HG02884 (cell line): ENCODE measurements around the gene ZNF282.
"Not testable (repeated sequence)": the region's sequence is repeated elsewhere in the genome, so short reads cannot be mapped to it uniquely, and the experiment has no call there.

Experiments
- ATAC-seq: cut with Tn5 transposase; IDR thresholded peaks from one replicate; pipeline ENCODE4 v1.9.1; 2021; ENCODE audit warnings: mild to moderate bottlenecking, moderate library complexity; ENCODE audit not compliant: unreplicated experiment

ZNF282 gene

DNA sequence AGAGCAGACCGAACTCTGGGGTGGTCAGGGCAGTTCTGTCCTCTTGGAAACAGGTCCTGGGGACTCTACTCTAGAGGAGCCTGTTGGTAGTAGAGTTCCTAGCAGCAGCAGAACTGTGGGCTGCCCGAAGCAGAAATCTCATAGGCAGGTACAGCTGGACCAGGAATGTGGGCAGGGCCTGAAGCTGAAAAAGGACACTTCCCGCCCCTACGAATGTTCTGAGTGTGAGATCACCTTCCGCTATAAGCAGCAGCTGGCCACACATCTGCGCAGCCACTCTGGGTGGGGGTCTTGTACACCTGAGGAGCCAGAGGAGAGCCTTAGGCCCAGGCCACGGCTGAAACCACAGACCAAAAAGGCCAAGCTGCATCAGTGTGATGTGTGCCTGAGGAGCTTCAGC, 58.3 kb downstream of the ZNF282 start:
- ATAC-seq, result no peak

DNA sequence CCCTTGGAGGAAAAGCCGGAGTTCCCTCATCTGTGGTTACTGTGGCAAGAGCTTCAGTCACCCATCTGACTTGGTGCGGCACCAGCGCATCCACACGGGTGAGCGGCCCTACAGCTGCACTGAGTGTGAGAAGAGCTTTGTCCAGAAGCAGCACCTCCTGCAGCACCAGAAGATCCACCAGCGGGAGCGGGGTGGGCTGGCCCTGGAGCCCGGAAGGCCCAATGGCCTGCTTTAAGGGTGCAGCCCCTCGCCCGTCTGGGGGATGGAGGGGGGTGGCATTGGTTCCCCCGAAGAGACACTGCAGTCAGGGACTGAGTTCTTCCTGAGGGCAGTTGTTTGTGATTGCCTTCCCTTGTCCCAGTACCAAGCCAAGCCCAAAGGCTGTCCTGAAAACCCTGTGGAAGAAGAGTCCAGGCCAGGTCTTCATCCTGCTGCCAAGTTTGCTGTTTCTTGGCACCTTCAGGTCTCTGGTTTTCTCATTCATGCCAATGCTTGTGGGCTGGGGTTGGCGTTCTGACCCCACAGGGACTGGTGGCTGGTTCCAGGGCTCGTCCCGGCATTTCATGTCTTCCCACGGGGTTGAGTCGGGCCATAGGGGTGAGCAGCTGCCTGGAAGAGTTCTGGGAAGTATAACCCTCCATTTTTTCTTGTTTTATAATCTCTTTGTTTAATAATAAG, 59.0 kb downstream of the ZNF282 start:
- no peak for ATAC-seq

DNA sequence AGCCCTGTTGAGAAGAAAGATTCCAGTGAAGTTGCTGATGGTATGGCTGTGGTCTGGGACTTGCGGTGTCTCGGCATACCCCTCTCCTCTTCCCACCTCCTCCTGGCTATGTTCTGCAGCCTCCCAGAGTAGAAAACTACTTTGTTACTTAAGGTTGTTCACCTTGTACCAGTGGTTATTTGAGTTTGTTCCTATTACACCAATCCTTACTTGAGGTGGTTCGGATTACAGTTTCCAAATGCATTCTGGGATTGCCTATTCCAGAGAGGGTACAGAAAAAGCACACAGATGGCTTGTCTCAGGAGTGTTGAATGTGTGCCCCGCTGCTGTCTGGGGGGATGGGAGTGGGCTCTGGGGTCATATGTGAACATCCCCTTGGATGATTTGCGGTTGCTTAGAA, 59.8 kb downstream of the ZNF282 start:
- ATAC-seq, result no peak

DNA sequence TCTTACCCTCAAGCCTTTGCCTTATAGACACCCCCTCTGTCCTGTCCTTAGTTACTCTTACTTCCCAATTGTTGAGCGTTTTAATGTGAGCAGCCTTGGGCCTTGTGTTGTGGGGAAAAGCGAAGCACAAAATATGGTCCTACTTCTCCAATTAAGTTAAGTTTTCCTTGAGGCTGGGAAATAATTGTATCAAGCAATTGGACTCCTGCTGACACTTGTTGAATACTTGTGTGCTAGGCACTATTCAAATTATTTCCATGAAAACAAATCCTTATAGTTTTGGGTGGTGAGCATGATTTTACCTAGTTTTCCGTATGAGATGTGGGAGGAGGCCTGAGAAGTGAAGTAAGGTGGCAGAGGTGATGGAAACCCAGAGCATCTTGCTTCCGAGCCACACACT, 61.2 kb downstream of the ZNF282 start:
- ATAC-seq, result no peak

DNA sequence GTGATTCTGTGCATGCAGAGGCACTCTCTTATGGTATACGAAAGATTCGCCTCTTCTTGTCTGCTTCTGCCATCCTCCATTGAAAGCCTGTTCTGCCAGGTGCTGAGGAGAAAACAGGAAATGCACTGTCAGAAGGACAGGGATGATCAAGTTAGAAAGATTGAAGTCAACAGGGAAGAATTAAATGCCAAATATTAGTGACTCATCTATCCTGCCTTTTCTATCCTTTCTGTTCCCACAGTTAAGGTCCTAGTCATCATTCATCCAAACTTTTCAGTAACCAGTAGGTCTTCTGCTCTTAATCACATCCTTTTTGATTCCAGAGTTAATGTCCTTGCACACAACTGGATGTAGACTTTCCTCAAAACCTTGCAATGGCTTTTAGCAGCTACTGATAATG, 61.8 kb downstream of the ZNF282 start:
- ATAC-seq, result no peak

DNA sequence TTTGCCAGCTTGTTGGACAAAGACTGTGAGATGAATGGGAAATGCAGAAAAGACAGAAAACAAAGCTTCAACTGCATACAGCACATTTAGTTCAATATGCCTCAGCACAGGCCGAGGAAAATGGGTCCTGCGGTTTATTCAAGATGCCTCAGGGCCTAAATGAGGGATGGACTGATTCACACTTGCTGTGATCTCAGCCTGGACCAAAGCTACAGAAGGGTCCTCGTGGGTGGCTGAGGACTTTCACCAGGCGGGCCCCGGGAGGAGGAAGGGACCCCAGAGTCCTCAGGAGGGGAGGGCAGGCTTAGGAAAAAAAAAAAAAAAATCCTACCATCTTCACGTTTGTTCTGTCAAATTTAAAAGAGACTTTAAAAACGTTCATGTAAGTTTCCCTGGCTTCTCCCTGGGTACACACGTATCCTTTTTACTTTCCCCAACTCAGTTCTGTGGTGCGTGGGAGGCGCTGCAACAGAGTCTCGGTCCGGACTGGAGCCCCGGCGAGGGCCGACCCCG, 66.0 kb downstream of the ZNF282 start:
- ATAC-seq, result no peak

DNA sequence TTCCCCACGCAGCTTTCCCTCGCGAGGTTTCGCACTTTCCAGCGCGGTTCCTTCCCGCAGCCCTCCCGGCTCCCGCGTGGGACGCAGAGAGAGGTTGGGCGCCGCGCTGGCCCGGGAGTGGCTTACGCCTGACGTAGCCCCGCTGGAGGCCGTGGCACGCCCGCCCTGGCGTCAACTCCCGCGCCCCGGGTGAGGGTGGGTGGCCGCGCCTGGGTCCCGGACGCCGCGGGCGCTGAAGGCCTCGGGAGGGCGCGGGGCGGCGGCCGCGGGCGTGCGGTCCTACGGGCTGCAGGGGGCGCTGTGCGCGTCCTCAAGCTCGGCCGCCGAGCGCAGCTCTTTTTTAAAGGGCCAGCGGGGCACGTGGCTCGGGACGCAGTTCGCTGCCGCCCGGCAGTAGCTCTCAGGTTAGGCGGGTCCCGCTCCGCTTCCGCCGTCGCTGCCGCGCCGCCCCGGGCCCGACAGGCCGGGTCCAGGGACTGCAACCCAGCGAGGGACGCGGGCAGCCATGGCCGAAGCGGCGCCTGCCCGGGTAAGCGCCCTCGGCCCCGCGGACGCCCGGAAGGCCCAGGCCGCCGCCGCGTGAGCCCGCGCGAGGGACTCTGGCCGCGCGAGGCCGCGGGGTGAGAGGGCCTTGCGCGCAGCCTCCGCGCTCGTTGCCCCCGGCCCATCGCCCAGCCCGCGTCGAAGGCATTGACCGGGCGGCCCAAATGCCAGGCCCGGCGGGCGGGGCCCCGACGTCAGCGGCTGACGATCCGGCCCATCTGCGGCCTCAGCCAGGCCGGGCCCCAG, 66.7 kb downstream of the ZNF282 start, which contains the start of gene ZNF783:
Gene ZNF783, plus strand, starts transcription at position 368 of the 789 bp plus-strand sequence. Its CDS starts 138 bp downstream, at position 506.
- peak; percentile 82 for ATAC-seq

DNA sequence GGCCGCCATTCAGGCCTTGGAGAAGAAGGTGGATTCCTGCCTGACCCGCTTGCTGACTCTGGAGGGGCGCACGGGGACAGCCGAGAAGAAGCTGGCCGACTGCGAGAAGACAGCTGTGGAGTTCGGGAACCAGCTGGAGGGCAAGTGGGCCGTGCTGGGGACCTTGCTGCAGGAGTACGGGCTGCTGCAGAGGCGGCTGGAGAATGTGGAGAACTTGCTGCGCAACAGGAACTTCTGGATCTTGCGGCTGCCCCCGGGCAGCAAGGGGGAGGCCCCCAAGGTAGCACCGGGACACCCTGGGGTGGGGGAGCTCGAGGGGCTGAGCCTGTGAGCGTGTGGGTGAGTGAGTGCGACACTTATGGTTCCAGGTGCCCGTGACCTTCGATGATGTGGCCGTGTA, 71.1 kb downstream of the ZNF282 start:
- no peak for ATAC-seq

DNA sequence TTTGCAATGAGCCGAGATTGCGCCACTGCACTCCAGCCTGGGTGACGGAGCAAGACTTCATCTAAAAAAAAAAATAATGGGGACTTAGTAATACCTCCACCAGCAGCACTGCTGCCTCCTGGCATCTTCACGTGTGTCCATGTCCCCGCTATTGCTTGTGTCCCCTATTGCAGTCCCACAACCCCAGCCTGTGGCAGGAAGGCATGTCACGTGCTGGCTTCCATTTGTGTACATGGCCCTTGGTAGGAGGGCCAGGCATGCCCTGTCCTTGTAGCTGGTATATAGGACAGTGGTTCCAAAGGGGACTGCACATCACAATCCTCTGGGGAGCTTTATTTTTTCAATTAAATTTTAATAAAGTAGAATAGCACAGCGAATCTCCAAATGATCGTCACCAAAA, 72.4 kb downstream of the ZNF282 start:
- no peak for ATAC-seq

DNA sequence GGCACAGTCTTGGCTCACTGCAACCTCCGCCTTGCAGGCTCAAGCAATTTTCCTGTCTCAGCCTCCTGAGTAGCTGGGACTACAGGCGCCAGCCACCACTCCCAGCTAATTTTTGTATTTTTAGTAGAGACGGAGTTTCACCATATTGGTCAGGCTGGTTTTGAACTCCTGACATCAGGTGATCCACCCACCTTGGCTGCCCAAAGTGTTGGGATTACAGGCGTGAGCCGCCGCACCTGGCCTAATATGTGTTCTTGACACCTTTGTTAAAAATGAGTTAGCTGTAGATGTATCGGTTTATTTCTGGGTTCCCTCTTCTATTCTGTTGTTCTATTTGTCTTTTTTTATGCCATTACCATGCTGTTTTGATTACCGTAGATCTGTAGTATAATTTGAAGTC, 79.1 kb downstream of the ZNF282 start:
- ATAC-seq, result not testable (repeated sequence)
